ENCODE results near the gene KCTD17.

- TF ChIP-seq CTCF (IDR thresholded peaks at IDR 0.05 in 4 of 5, conservative IDR thresholded peaks at IDR 0.05 in 1 of 5) (no peak), POLR2A (IDR thresholded peaks at IDR 0.05) (no peak)
These were observed 45.8 kb downstream of the KCTD17 start for GRCh38 chr22:37097346-37097745.
